ENCODE measurements around the gene ABCC11.
"Not testable (repeated sequence)": the region's sequence is repeated elsewhere in the genome, so short reads cannot be mapped to it uniquely, and the experiment has no call there.

ABCC11 gene

DNA sequence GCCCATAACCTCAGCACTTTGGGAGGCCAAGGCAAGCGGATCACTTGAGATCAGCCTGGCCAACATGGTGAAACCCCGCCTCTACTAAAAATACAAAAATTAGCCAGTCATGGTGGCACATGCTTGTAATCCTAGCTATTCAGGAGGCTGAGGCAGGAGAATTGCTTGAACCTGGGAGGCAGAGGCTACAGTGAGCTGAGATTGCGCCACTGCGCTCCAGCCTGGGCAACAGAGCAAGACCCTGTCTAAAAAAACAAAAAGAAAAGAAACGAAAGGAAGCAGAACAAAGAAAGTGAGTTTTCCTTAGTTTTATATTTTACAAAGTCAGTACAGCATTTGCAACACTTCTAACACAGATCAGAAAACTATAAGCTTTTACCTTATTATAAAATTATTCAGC, 80.7 kb downstream of the ABCC11 start:
- H3K36me3 Mint-ChIP-seq (ENCODE audit: low read depth); H3K4me1 Mint-ChIP-seq (ENCODE audit: low read depth); H3K4me3 Mint-ChIP-seq; H3K9me3 Mint-ChIP-seq; H3K27ac Mint-ChIP-seq: not testable (repeated sequence)
- peaks cover 12% of the 10 kb centered on the region for H3K27me3 Mint-ChIP-seq

DNA sequence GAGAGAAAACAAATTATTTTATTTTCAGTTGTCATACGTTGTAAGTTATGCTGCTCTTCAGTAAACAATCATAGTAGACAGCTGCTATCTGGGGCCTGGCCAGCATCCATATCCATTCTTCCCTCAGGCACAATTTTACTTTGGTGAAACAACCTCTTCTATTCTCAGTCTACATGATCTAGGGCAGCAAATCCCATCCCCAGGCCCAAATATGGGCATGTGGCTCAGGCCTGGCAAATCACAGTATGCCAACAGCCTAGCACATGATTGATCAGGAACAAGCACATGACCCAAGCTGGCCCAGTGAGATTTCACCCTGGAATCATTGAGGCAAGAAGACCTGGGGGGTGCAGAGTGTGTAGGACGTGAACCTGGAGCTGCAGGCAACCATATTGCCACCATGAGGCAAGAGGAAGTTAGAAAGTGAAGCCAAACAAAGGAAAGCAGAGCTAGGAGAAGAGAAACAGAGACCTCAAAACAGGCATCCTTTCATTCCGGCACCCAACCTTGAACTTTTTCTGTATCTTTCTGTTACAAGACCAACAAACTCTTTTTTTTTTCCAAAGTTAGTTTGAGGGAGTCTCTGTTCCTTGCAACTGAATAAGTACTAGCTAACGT, 81.3 kb downstream of the ABCC11 start:
- Mint-ChIP-seq H3K36me3 (ENCODE audit: low read depth) (no peaks in the 10 kb centered on the region), H3K9me3 (no peaks in the 10 kb centered on the region), H3K4me3 (no peak overlapping the region), H3K4me1 (ENCODE audit: low read depth) (peaks cover 4% of the 10 kb centered on the region), H3K27me3 (peaks cover 16% of the 10 kb centered on the region), H3K27ac (no peak overlapping the region)

DNA sequence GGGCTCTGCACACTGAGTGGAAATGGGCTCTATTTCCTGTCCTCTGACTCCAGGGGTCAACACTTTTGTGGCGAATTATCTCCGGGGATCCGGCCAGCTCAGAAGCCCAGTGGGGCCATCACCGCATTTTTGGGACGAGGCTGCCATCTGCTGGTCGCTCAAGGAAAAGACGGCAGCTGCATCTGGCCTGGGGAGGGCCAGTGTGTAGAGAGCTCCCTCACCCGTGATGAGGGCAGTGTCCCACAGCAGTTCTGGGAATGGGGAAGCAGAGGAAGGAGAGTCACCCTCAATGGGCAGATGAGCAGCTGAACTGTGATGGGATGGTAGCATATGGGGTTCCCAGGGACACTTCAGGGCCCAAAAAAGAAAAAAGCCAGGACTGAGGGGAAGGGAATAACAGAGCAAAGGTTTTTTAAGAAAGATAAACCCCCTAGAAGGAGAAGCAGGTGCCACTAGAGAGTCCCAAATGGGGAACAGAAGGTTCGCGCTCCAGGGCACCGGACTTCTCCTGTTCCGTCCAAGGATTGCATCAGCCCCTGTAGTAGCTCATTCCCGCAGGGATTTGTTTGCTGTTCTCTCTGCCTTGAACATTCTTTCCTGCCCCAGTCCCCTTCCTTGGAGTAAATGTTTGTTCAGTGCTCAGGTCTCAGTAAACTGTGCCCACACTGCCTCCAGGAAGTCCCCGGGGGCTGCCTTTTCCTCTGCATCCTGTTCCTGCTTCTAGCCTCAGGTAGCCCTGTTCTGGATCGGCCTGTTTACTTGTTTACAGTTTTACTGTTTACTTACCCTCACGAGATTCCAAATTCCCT, 82.2 kb downstream of the ABCC11 start:
- H3K9me3 Mint-ChIP-seq = no peaks in the 10 kb centered on the region
- peaks cover 4% of the 10 kb centered on the region for H3K4me1 Mint-ChIP-seq (ENCODE audit: low read depth)
- no peak overlapping the region for H3K27ac Mint-ChIP-seq
- H3K27me3 Mint-ChIP-seq = peaks cover 18% of the 10 kb centered on the region
- no peak overlapping the region for H3K4me3 Mint-ChIP-seq
- H3K36me3 Mint-ChIP-seq (ENCODE audit: low read depth) = no peaks in the 10 kb centered on the region

DNA sequence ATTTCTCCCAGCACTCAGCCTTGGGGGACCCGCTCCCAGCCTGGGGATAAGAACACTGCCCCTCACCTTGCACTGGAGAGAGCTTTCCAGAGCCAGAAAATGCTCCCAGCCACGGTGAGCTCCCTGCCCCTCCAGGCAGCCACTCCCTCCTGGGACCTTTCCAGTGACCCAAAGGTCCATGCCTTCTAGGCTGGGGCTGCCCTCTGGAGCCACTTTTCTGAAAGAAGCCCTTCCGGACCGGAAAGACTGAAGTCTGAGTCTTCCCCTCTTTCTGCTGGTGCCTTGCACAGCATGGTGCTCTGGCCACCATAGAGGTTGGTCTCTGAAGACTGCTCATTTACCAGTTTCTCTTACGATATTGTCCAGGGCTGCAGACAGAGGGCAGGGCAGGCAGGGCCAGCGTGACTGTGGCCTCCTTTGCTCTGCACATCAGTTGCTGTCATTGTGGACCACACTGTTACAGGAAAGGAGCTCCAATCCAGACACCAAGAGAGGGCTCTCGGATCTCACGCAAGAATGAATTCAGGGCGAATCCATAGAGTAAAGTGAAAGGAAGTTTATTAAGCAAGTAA, 84.4 kb downstream of the ABCC11 start:
- Mint-ChIP-seq H3K27ac (no peak overlapping the region), H3K4me3 (no peak overlapping the region), H3K4me1 (ENCODE audit: low read depth) (peaks cover 18% of the 10 kb centered on the region), H3K9me3 (no peaks in the 10 kb centered on the region), H3K36me3 (ENCODE audit: low read depth) (no peaks in the 10 kb centered on the region), H3K27me3 (peaks cover 34% of the 10 kb centered on the region)

DNA sequence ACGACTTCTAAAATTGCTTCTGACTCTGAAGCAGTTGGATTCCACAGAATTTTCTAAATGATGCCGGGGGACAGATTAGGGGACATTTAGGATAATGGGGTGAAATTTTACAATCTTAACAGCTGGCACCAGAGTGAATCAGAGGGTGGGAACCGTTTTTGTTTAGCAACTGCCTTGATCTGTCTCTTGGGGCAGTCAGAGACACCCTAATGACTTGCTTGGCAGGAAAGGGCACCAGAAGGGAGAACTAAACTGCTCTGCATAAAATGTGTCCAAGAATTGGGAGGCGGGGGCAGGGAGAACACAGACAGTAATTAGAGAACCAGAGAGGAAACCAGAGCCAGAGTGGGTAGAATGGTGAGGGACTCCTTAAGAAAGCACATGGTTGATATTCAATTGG, 85.4 kb downstream of the ABCC11 start:
- Mint-ChIP-seq H3K36me3 (ENCODE audit: low read depth) (no peaks in the 10 kb centered on the region), H3K4me3 (no peak overlapping the region), H3K9me3 (no peaks in the 10 kb centered on the region), H3K4me1 (ENCODE audit: low read depth) (peaks cover 28% of the 10 kb centered on the region), H3K27me3 (peaks cover 34% of the 10 kb centered on the region), H3K27ac (no peak overlapping the region)

DNA sequence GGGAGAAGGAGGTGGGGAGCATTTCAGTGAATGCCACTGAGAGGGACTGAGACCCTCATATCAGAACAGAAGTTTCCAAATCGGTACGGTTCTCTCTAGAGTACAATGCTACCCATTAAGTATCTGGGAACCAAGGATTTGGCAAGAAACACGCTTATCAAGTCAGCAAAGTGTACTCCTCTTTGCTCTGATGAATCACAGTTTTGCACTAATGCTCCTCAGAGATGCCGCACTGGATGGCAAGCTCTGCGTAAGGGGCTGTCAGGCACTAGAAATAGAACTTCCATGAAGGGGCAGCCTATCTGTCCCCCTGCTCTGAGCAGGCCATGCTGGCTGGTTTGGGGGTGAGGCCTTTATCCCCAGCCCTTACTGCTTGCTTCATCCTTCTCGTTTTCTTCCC, 86.8 kb downstream of the ABCC11 start:
- no peak overlapping the region for H3K27ac Mint-ChIP-seq
- H3K4me3 Mint-ChIP-seq = no peak overlapping the region
- H3K9me3 Mint-ChIP-seq = no peaks in the 10 kb centered on the region
- H3K4me1 Mint-ChIP-seq (ENCODE audit: low read depth) = peaks cover 31% of the 10 kb centered on the region
- peaks cover 39% of the 10 kb centered on the region for H3K27me3 Mint-ChIP-seq
- H3K36me3 Mint-ChIP-seq (ENCODE audit: low read depth) = no peaks in the 10 kb centered on the region

DNA sequence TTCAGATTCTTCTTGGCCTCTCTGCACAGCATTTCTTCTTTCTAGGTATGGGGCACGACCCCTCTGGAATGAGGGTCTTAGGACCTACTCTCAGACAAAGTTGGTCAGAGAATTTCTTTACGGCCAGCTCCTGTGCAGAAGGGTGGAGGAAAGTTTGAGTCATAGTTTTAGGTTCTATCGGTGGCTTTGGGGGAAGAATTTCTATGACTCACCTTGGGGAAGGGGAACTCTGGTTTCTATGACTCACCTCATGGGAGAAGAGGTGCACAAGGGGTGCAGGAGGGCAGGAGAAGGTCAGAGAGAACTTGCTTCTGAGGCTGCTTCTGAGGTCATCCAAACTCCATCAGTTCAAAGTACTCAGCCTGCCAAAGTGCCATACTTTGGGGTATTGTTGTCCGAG, 89.0 kb downstream of the ABCC11 start:
- H3K4me1 Mint-ChIP-seq (ENCODE audit: low read depth) = peaks cover 27% of the 10 kb centered on the region
- peaks cover 49% of the 10 kb centered on the region for H3K27me3 Mint-ChIP-seq
- H3K27ac Mint-ChIP-seq = peak overlapping the region; percentile 94
- no peaks in the 10 kb centered on the region for H3K9me3 Mint-ChIP-seq
- H3K4me3 Mint-ChIP-seq = peak overlapping the region; percentile 74
- H3K36me3 Mint-ChIP-seq (ENCODE audit: low read depth) = no peaks in the 10 kb centered on the region

DNA sequence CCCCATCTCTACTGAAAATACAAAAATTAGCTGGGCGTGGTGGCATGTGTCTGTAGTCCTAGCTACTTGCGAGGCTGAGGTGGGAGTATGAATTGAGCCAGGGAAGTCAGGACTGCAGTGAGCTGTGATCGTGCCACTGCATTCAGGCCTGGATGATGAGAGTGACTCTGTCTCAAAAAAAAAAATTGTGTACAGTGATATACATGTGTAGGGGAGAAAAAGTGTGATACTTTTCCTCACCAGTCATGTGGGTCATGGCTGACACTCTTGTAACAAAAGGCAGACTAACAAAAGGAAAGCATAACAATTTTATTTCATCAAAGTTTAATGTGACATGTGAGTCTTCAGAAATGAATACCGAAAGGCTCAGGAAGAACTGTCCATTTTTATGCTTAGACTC, 89.5 kb downstream of the ABCC11 start:
- Mint-ChIP-seq H3K4me3 (peak overlapping the region; percentile 74), H3K4me1 (ENCODE audit: low read depth) (peaks cover 27% of the 10 kb centered on the region), H3K27me3 (peaks cover 46% of the 10 kb centered on the region), H3K36me3 (ENCODE audit: low read depth) (no peaks in the 10 kb centered on the region), H3K27ac (peak overlapping the region; percentile 94), H3K9me3 (no peaks in the 10 kb centered on the region)

DNA sequence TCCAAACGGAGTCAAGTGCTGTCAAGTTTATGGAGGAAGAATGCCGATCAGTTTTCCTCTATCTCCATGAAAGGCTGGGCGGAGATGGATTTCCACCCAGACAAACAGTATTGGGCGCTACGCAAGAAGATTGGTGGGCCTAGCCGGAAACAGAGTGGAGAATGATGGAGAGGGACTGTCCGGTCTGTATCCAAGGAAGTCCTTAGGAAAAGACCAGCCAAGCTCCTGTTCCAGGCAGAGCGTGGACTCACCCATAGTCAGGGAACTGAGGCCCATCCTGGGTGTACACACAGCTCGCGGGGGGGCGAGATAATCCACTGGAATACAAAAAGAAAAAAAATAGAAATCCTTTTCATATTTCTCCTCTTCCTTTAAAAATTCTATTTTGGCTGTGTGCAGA, 90.0 kb downstream of the ABCC11 start:
- H3K27ac Mint-ChIP-seq = peak overlapping the region; percentile 94
- H3K9me3 Mint-ChIP-seq = no peaks in the 10 kb centered on the region
- H3K4me3 Mint-ChIP-seq = no peak overlapping the region
- no peaks in the 10 kb centered on the region for H3K36me3 Mint-ChIP-seq (ENCODE audit: low read depth)
- peaks cover 27% of the 10 kb centered on the region for H3K4me1 Mint-ChIP-seq (ENCODE audit: low read depth)
- peaks cover 49% of the 10 kb centered on the region for H3K27me3 Mint-ChIP-seq

DNA sequence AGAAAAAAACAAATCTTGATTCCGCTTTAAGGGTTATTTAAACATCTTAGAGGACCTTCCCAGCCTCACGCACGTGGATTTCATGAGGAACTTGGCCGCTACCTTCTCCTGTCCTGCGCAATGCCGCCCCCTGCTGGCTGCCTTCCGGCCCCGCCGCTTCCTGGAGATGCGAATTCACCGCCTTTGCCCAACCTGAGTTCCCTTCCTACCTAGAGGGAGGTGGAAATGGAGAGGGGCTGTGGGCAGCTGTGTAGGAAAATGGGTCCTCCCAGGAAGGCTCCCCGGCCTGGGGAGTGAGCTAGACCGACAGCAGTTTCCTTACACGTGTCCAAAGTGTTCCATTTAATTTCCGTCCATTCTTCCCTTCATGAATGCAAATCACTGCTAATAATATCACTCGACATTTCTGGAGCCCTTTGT, 90.5 kb downstream of the ABCC11 start:
- H3K36me3 Mint-ChIP-seq (ENCODE audit: low read depth) = no peaks in the 10 kb centered on the region
- H3K4me3 Mint-ChIP-seq = no peak overlapping the region
- H3K9me3 Mint-ChIP-seq = no peaks in the 10 kb centered on the region
- no peak overlapping the region for H3K27ac Mint-ChIP-seq
- peaks cover 46% of the 10 kb centered on the region for H3K27me3 Mint-ChIP-seq
- H3K4me1 Mint-ChIP-seq (ENCODE audit: low read depth) = peaks cover 27% of the 10 kb centered on the region

DNA sequence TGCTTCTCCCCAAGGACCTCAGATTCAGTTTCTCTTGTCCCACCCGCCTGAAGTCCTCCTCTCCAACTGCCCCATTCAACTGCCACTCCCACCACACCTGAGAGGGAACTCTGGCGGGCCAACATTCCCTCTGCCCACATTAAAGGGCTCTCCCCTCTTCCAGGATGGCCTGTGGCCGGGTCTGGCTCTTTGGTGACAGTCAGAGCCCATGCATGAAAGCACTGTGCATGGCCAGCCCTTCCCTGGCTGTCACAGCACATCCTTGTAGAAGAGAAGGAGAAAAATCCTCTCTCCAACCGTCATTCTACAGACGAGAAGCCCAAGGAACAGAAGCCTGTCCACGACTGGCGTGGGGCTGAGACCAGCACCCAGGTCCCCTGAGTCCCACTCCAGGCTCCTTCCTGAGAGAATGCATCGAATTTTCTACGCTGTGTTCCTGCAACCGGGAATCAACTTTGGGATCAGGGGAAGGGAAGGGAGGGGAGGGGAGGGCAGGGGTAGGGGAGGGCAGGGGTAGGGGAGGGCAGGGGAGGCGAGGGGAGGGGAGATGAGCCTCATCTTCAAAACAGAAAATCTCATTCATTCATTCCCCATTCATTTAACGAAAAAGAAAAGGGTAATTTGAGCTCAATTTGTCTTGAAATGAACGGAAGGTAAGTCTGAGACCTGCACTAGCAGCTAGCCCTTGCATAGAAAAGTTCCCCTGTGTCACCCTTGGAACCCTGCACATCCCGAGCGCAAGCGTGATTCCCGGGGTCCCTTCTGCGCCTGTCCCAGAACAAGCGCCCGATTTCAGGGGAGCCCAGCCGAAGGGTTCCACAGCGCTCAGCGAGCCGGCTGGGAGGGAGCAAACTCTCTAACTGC, 91.2 kb downstream of the ABCC11 start, which contains the start of gene ABCC12:
ABCC12 (minus strand) TSS at position 68 of the 864 bp plus-strand sequence. CDS start 9,569 bp downstream, outside the sequence.
- H3K4me1 Mint-ChIP-seq (ENCODE audit: low read depth) = peaks cover 27% of the 10 kb centered on the region
- no peaks in the 10 kb centered on the region for H3K9me3 Mint-ChIP-seq
- H3K27ac Mint-ChIP-seq = no peak within 1 kb of the TSS
- no peak within 1 kb of the TSS for H3K4me3 Mint-ChIP-seq
- peaks cover 41% of the 10 kb centered on the region for H3K27me3 Mint-ChIP-seq
- no peaks in the 10 kb centered on the region for H3K36me3 Mint-ChIP-seq (ENCODE audit: low read depth)

DNA sequence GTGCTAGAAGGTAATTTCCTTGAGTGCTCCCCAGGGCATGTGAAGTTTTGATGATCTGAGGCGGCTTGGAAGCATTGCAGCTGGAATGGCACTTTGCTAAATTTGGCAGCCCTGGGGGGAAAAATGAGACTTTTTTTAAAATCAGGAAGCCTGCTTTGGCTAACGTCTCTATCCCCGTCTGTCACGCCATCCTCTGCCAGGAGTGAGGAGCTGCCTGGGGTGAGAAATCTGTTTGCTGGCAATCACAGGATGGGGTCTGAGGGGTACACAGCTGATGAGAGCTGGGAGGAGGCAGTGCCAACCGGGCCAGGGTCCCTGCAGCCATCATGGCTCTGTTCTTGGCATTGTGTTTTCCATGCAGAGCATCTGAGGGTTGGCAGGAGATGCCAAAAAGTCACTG, 93.6 kb downstream of the ABCC11 start:
- no peaks in the 10 kb centered on the region for H3K36me3 Mint-ChIP-seq (ENCODE audit: low read depth)
- peaks cover 21% of the 10 kb centered on the region for H3K4me1 Mint-ChIP-seq (ENCODE audit: low read depth)
- H3K27me3 Mint-ChIP-seq = peaks cover 37% of the 10 kb centered on the region
- H3K27ac Mint-ChIP-seq = no peak overlapping the region
- H3K4me3 Mint-ChIP-seq = no peak overlapping the region
- no peaks in the 10 kb centered on the region for H3K9me3 Mint-ChIP-seq

DNA sequence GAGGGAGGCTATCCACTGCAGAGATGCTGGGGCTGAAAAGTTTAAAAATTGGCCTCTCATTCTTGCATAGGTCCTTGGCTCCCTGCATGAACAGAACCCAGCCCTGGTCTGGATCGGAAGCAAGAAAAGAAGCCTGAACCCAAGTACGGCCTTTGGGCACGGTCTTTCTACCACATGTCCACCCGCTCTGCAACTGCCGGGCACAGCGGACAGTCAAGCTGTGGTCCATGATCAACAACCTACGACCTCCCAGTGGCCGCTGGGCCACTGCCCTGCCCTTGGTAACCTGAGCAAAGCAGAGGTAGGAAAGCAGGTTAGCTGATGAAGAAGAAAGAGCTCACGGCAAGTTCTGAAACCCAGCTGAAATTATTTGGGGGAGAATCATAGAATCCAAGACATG, 95.1 kb downstream of the ABCC11 start:
- Mint-ChIP-seq H3K4me1 (ENCODE audit: low read depth) (peaks cover 6% of the 10 kb centered on the region), H3K27me3 (peaks cover 37% of the 10 kb centered on the region), H3K9me3 (no peaks in the 10 kb centered on the region), H3K36me3 (ENCODE audit: low read depth) (no peaks in the 10 kb centered on the region), H3K27ac (no peak overlapping the region), H3K4me3 (no peak overlapping the region)

DNA sequence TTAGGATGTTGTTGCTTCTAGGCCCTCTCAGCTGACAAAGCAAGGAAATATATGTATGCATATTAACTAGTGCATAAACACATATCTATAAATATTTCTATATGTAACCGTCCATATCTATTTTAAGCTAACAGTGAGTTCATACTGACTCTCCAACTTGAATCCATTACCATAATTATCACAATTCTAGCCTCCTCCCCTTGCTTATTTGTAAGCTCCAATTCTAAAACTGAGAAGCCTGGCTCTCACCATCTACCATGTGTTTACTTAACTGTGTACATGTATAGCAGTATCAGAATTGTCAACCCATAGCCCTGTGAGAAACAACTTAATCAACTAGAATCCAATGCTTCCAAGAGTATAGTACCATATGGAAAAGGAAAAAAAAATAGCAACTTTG, 96.6 kb downstream of the ABCC11 start:
- no peak overlapping the region for H3K27ac Mint-ChIP-seq
- no peak overlapping the region for H3K4me3 Mint-ChIP-seq
- H3K4me1 Mint-ChIP-seq (ENCODE audit: low read depth) = no peaks in the 10 kb centered on the region
- no peaks in the 10 kb centered on the region for H3K9me3 Mint-ChIP-seq
- no peaks in the 10 kb centered on the region for H3K36me3 Mint-ChIP-seq (ENCODE audit: low read depth)
- H3K27me3 Mint-ChIP-seq = peaks cover 40% of the 10 kb centered on the region

DNA sequence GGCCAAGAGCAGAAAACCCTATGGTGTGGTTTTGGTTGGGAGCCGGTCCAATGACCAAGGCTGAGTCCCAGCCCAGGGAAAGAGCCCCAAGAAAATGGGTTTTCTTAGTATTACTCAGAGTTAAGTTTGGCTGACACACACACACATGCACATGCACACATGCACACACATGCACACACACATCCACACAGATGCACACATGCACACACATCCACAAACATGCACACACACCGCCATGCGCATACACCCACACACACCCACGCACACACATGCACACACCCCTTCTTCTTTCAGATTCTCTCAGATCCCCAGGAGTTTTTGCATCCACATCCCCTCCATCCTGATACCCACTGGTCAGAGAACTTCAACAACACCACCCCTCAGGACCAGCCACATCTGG, 100.6 kb downstream of the ABCC11 start:
- Mint-ChIP-seq H3K27me3 (peaks cover 41% of the 10 kb centered on the region), H3K9me3 (no peaks in the 10 kb centered on the region), H3K4me1 (ENCODE audit: low read depth) (no peaks in the 10 kb centered on the region), H3K36me3 (ENCODE audit: low read depth) (no peaks in the 10 kb centered on the region), H3K4me3 (no peak overlapping the region), H3K27ac (no peak overlapping the region)
